CD14-positive monocyte (primary cell): ENCODE measurements around the gene KCNRG. TPM values are rescaled to one million over a fixed set of nuclear protein-coding genes. Genes with fewer than 3 reads are reported as not detected.

Source experiments
- DNase-seq, 3 donors: peaks; one replicate each; pipeline ENCODE4 v3.0.0-alpha.2; 2011 to 2022
- H2AFZ ChIP-seq: 2 replicates; pipeline ENCODE4 v1.6.0; 2012; ENCODE audit warnings: mild to moderate bottlenecking, low read depth, low read length, inconsistent platforms; ENCODE audit not compliant: insufficient read depth, poor library complexity, severe bottlenecking
- H3K27ac ChIP-seq, 2 donors: 1 replicate in 1 of 2; 2 replicates in 1 of 2; pipeline ENCODE4 v1.5.1; 2012 to 2013; ENCODE audit warnings: low read length in 2 of 2, control low read depth in 1 of 2, inconsistent platforms in 1 of 2, low read depth in 1 of 2, mild to moderate bottlenecking in 1 of 2
- H3K27me3 ChIP-seq, 2 donors: one replicate each; pipeline versions ENCODE4 v1.6.0 to v1.6.1; 2011 to 2013; ENCODE audit warnings: low read length in 2 of 2; ENCODE audit not compliant: control insufficient read depth in 2 of 2, insufficient read depth in 2 of 2
- H3K36me3 ChIP-seq, 2 donors: replicated peaks in 1 of 2; 1 replicate in 1 of 2; 2 replicates in 1 of 2; pipeline versions ENCODE4 v1.5.1 to v1.6.1; 2012 to 2013; ENCODE audit warnings: low read length in 2 of 2, control low read depth in 1 of 2, inconsistent platforms in 1 of 2, mild to moderate bottlenecking in 1 of 2; ENCODE audit not compliant: insufficient read depth in 2 of 2, control insufficient read depth in 1 of 2
- H3K4me1 ChIP-seq, 2 donors: 1 replicate in 1 of 2; 2 replicates in 1 of 2; pipeline versions ENCODE4 v1.5.1 to v1.6.1; 2012 to 2013; ENCODE audit warnings: low read length in 2 of 2, control low read depth in 1 of 2, inconsistent platforms in 1 of 2, mild to moderate bottlenecking in 1 of 2, moderate library complexity in 1 of 2; ENCODE audit not compliant: insufficient read depth in 2 of 2, control insufficient read depth in 1 of 2
- H3K4me2 ChIP-seq: replicated peaks from 2 replicates; pipeline ENCODE3; 2012; ENCODE audit warnings: low read length, moderate library complexity, mild to moderate bottlenecking; ENCODE audit not compliant: poor library complexity, severe bottlenecking; ENCODE audit errors: extremely low read depth
- H3K4me3 ChIP-seq, 3 experiments: fragments of 200-600 bp in 1 of 3; sonication (generic) in 1 of 3; replicated peaks in 1 of 3; 1 replicate in 2 of 3; 2 replicates in 1 of 3; pipeline ENCODE4 v1.5.1; 2011 to 2013; ENCODE audit warnings: low read length in 3 of 3, mild to moderate bottlenecking in 3 of 3, control low read depth in 2 of 3, low read depth in 2 of 3, inconsistent platforms in 1 of 3, moderate library complexity in 1 of 3
- H3K79me2 ChIP-seq: 2 replicates; pipeline ENCODE4 v1.6.0; 2012; ENCODE audit warnings: mild to moderate bottlenecking, control low read depth, inconsistent platforms, low read length, moderate library complexity; ENCODE audit not compliant: insufficient read depth
- H3K9ac ChIP-seq: 2 replicates; pipeline ENCODE4 v1.6.0; 2017; ENCODE audit warnings: low read length, mild to moderate bottlenecking; ENCODE audit not compliant: insufficient read depth, poor library complexity, severe bottlenecking
- H3K9me3 ChIP-seq, 2 donors: replicated peaks in 1 of 2; 1 replicate in 1 of 2; 2 replicates in 1 of 2; pipeline versions ENCODE4 v1.5.1 to v1.6.1; 2012 to 2013; ENCODE audit warnings: low read length in 2 of 2, control low read depth in 1 of 2; ENCODE audit not compliant: control insufficient read depth in 1 of 2, insufficient read depth in 1 of 2
- H4K20me1 ChIP-seq: 2 replicates; pipeline ENCODE4 v1.6.0; 2012; ENCODE audit warnings: mild to moderate bottlenecking, low read length, control low read depth, moderate library complexity; ENCODE audit not compliant: insufficient read depth
- H3K27ac Mint-ChIP-seq, 7 donors: one replicate each; pipeline ENCODE4 v1.8.0; 2020; ENCODE audit warnings: mild to moderate bottlenecking in 7 of 7, mixed read lengths in 7 of 7, moderate library complexity in 6 of 7, inconsistent platforms in 2 of 7
- H3K27me3 Mint-ChIP-seq, 3 donors: one replicate each; pipeline ENCODE4 v1.8.0; 2021 to 2022; ENCODE audit warnings: low read depth in 3 of 3, mild to moderate bottlenecking in 3 of 3, mixed read lengths in 3 of 3, moderate library complexity in 3 of 3, inconsistent platforms in 1 of 3
- H3K36me3 Mint-ChIP-seq, 2 donors: one replicate each; pipeline ENCODE4 v1.8.0; 2020; ENCODE audit warnings: mixed read lengths in 2 of 2, inconsistent platforms in 1 of 2, mild to moderate bottlenecking in 1 of 2
- H3K4me1 Mint-ChIP-seq: one replicate; pipeline ENCODE4 v1.8.0; 2020; ENCODE audit warnings: mild to moderate bottlenecking, mixed read lengths
- H3K4me3 Mint-ChIP-seq, 2 donors: one replicate each; pipeline ENCODE4 v1.8.0; 2020; ENCODE audit warnings: mild to moderate bottlenecking in 2 of 2, mixed read lengths in 2 of 2, moderate library complexity in 1 of 2
- H3K9me3 Mint-ChIP-seq, 7 donors: one replicate each; pipeline ENCODE4 v1.8.0; 2020 to 2022; ENCODE audit warnings: mixed read lengths in 7 of 7, mild to moderate bottlenecking in 6 of 7, moderate library complexity in 6 of 7, inconsistent platforms in 2 of 7
- CTCF ChIP-seq: fragments of 200-600 bp; IDR thresholded peaks from one replicate; pipeline ENCODE4 v1.8.0; 2022; ENCODE audit warnings: antibody characterized with exemption, mild to moderate bottlenecking
- WGBS: methylation state at CpG from one replicate; pipeline ENCODE4 v1.1.5; 2013; ENCODE audit warnings: missing lambda C conversion rate; ENCODE audit not compliant: insufficient coverage; 5-methylcytosine and 5-hydroxymethylcytosine counted together
- intact Hi-C, 2 donors: fragments of 100-400 bp; cut with micrococcal nuclease; formaldehyde crosslinking; loops; one replicate each; pipeline versions ENCODE4 v1.15.0 to v1.15.1; 2023
- polyA plus RNA-seq, 3 donors: library from polyadenylated mRNA; depleted of rRNA in 1 of 3; unstranded in 2 of 3; stranded (reverse) in 1 of 3; fragments of 300-500 nt in 2 of 3; fragments of >200 nt in 1 of 3; fragmentation: Illumina TruSeq in 2 of 3; gene quantifications; 1 replicate in 2 of 3; 2 replicates in 1 of 3; pipeline ENCODE4 v1.2.3, GENCODE V29; 2012 to 2021

KCNRG gene
- polyA plus RNA-seq, 3 donors, result 0.15 to 0.29 TPM; not detected in 1

- Histone ChIP-seq H3K36me3 (peaks cover 36 to 87% of the 10 kb centered on the region in 2 donors), H3K4me2 (no peak overlapping the region), H3K27me3 (no peaks in the 10 kb centered on the region), H3K79me2 (peaks cover 16% of the 10 kb centered on the region), H3K4me3 (no peak overlapping the region), H4K20me1 (peaks cover 53% of the 10 kb centered on the region), H3K9me3 (no peaks in the 10 kb centered on the region), H3K9ac (no peak overlapping the region), H3K27ac (peak overlapping the region in 1 of 2 donors; percentile 17), H2AFZ (no peak overlapping the region), H3K4me1 (no peaks in the 10 kb centered on the region)
- no peak for DNase-seq
- Mint-ChIP-seq H3K36me3 (peaks cover 40 to 68% of the 10 kb centered on the region in 2 donors), H3K27ac (peak overlapping the region in 2 of 7 donors; percentile 6 to 73), H3K9me3 (peaks cover 0 to 2% (median 0%) of the 10 kb centered on the region in 7 donors), H3K4me1 (no peaks in the 10 kb centered on the region), H3K4me3 (no peak overlapping the region), H3K27me3 (no peaks in the 10 kb centered on the region)
- intact Hi-C loops, result no loop called here
- no peak for TF ChIP-seq CTCF
Observed at GRCh38 chr13:50017819-50018218, 2.6 kb downstream of the KCNRG start.

DNA sequence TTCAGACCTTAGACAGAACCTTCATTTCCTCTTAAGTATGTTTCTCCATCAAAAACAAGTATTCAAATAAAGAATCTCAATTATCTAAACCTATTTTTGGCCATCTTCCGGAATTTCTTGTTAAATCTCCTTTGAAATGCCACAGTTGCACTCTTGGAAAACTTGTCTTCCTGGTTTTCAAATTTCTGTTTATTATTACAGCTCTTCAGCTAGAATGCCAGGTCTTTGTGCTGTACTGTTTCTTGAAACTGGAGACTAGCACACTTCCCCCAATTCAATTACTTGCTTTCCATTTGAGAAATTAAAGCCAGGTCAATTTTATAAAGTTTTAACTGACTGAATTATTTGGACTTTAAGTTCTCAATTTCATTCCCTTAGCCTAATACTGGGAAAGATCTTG, 10.2 kb downstream of the KCNRG start:
- peak overlapping the region in 1 of 7 donors; percentile 7 for H3K27ac Mint-ChIP-seq
- no peak for TF ChIP-seq CTCF
- no peaks in the 10 kb centered on the region for H3K9me3 ChIP-seq
- peaks cover 59 to 71% of the 10 kb centered on the region in 2 donors for H3K36me3 Mint-ChIP-seq
- no peak overlapping the region for H2AFZ ChIP-seq
- H3K4me3 ChIP-seq, result no peak overlapping the region
- peaks cover 47% of the 10 kb centered on the region for H4K20me1 ChIP-seq
- no peaks in the 10 kb centered on the region for H3K27me3 Mint-ChIP-seq
- H3K27ac ChIP-seq, result peak overlapping the region in 1 of 2 donors; percentile 48
- H3K4me1 ChIP-seq, result no peaks in the 10 kb centered on the region
- H3K4me3 Mint-ChIP-seq, result no peak overlapping the region
- peaks cover 45 to 87% of the 10 kb centered on the region in 2 donors for H3K36me3 ChIP-seq
- no peak for DNase-seq
- H3K9me3 Mint-ChIP-seq, result peaks cover 0 to 2% (median 0%) of the 10 kb centered on the region in 7 donors
- H3K27me3 ChIP-seq, result no peaks in the 10 kb centered on the region
- H3K4me1 Mint-ChIP-seq, result no peaks in the 10 kb centered on the region
- no CpG with 5 or more reads among the region's 1 CpG for WGBS
- H3K4me2 ChIP-seq, result no peak overlapping the region
- H3K9ac ChIP-seq, result no peak overlapping the region
- intact Hi-C loops, result no loop called here
- H3K79me2 ChIP-seq, result peaks cover 24% of the 10 kb centered on the region
